ENCODE measurements around the gene NUMB.

DNA sequence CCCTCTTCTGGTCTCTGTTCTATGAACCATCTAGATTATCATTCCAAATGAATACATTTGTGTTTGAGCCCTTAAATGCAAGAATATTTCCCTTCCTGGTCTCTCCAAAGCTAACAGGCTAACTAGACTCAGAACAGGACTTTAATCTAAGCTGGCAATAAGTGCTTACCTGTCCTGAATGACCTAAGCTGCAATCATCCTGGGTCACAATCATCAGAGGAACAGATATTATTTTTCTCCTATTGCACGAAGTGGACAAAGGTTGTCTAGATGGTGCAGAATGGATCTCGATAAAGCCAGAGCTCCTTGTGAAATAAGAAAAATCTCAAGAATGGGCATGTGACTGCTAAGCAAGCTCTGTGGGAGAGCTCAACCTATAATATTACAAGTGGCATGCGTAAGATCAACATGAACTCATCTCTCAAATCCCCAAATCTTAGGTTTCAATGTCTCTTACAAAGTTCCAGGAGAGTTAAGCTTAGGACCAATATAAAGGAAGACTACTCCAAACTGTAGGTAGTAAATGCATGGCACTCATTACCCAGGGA lies 10.6 kb upstream of the NUMB start:
- TF ChIP-seq POLR2AphosphoS5 (IDR thresholded peaks at IDR 0.05; ENCODE audit: low read depth, low read length) (no peak), SIN3A (IDR thresholded peaks at IDR 0.05; ENCODE audit: borderline replicate concordance, insufficient read depth, low read length) (no peak), TAF1 (IDR thresholded peaks at IDR 0.05; ENCODE audit: borderline replicate concordance, insufficient read depth, low read length) (no peak), REST (IDR thresholded peaks at IDR 0.05; ENCODE audit: insufficient read depth in 1 of 2, low read depth in 2 of 2, low read length in 2 of 2) (no peak)

Measured in PFSK-1 (cell line).